Brain microvascular endothelial cell (primary cell): ENCODE results near the gene ADAM17.
"Not testable (repeated sequence)": the region's sequence is repeated elsewhere in the genome, so short reads cannot be mapped to it uniquely, and the experiment has no call there.

Experiments
- DNase-seq: peaks from one replicate; pipeline ENCODE4 v3.0.0-alpha.2; 2020
- H3K27ac ChIP-seq: fragments of 250-450 bp; sonication (Bioruptor Pico); 2 replicates; pipeline ENCODE4 v1.5.1; 2020; ENCODE audit warnings: mild to moderate bottlenecking, moderate library complexity
- H3K27me3 ChIP-seq: fragments of 250-450 bp; sonication (Bioruptor Pico); replicated peaks from 2 replicates; pipeline ENCODE4 v1.5.1; 2020; ENCODE audit warnings: mild to moderate bottlenecking
- H3K36me3 ChIP-seq: fragments of 250-450 bp; sonication (Bioruptor Pico); replicated peaks from 2 replicates; pipeline ENCODE4 v1.5.1; 2020; ENCODE audit warnings: mild to moderate bottlenecking
- H3K4me3 ChIP-seq: 2 replicates; pipeline ENCODE4 v1.5.1; 2011; ENCODE audit warnings: low read depth, mild to moderate bottlenecking, control low read depth, low read length, moderate library complexity
- CTCF ChIP-seq: IDR thresholded peaks from 2 replicates; pipeline ENCODE4 v1.5.1; 2011; ENCODE audit warnings: low read depth, mild to moderate bottlenecking, moderate library complexity, low read length, control low read depth, inconsistent platforms; ENCODE audit errors: missing control alignments
- in situ Hi-C: cut with HindIII; loops from 2 replicates; pipeline ENCODE4 v1.10.0; 2017; ENCODE audit warnings: low sequenced_read_pairs, low pct_ligation_motif_present

Gene ADAM17

GRCh38 chr2:9595746-9596145 is 40.1 kb upstream of the ADAM17 start:
- no peak for TF ChIP-seq CTCF
- no peaks in the 10 kb centered on the region for H3K27me3 ChIP-seq
- in situ Hi-C loops = no loop called here
- H3K4me3 ChIP-seq = no peak overlapping the region
- DNase-seq = no peak
- H3K36me3 ChIP-seq = peaks cover 19% of the 10 kb centered on the region
- H3K27ac ChIP-seq = peak overlapping the region; percentile 63

GRCh38 chr2:9595256-9595655 is 39.6 kb upstream of the ADAM17 start:
- in situ Hi-C loops, H3K4me3 ChIP-seq, H3K27me3 ChIP-seq: not testable (repeated sequence)
- peak overlapping the region; percentile 63 for H3K27ac ChIP-seq
- H3K36me3 ChIP-seq = peaks cover 17% of the 10 kb centered on the region
- peak; percentile 42 for DNase-seq

GRCh38 chr2:9594366-9595054 is 38.9 kb upstream of the ADAM17 start:
- TF ChIP-seq CTCF = no peak
- peaks cover 13% of the 10 kb centered on the region for H3K36me3 ChIP-seq
- no peak overlapping the region for H3K4me3 ChIP-seq
- peak; percentile 83 for DNase-seq
- H3K27ac ChIP-seq = peak overlapping the region; percentile 63
- in situ Hi-C loops = no loop called here
- H3K27me3 ChIP-seq = no peaks in the 10 kb centered on the region

GRCh38 chr2:9593925-9594324 is 38.3 kb upstream of the ADAM17 start:
- TF ChIP-seq CTCF = no peak

GRCh38 chr2:9592699-9593098 is 37.1 kb upstream of the ADAM17 start:
- TF ChIP-seq CTCF = no peak
- no peaks in the 10 kb centered on the region for H3K27me3 ChIP-seq
- in situ Hi-C loops = no loop called here
- no peak for DNase-seq
- H3K27ac ChIP-seq = no peak overlapping the region
- H3K36me3 ChIP-seq = peaks cover 18% of the 10 kb centered on the region
- no peak overlapping the region for H3K4me3 ChIP-seq

More at GRCh38 chr2:9593925-9594324, 38.3 kb upstream of the ADAM17 start:
- H3K36me3 ChIP-seq = peaks cover 11% of the 10 kb centered on the region
- no peak overlapping the region for H3K27ac ChIP-seq
- H3K27me3 ChIP-seq = no peaks in the 10 kb centered on the region
- DNase-seq = no peak
- no peak overlapping the region for H3K4me3 ChIP-seq
- in situ Hi-C loops = no loop called here

- Histone ChIP-seq H3K27me3 (no peaks in the 10 kb centered on the region), H3K27ac (no peak overlapping the region), H3K4me3 (no peak overlapping the region), H3K36me3 (peaks cover 34% of the 10 kb centered on the region)
- in situ Hi-C loops = no loop called here
- no peak for DNase-seq
- TF ChIP-seq CTCF = no peak
Observed at GRCh38 chr2:9590641-9591040, 35.0 kb upstream of the ADAM17 start.
